Measurements from ENCODE around the gene MAN2B2.

Gene MAN2B2

DNA sequence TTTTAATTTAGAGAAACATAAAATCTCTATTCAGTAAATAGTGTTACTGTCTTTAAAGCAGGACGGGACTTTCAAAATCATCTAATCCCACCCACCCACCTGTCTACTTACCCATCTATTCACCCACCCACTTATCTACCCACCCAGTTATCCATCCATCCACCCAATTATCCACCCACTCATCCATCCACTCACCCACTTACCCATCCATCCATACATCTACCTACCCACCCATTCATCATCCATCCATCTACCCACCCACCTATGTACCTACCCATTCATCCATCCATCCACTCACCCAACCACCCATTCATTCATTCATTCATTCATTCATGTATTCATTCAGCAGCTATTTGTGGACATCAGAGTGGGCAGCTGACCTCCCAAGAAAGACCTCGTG lies 30.6 kb downstream of the MAN2B2 start:
- TF ChIP-seq, protein P1, sequence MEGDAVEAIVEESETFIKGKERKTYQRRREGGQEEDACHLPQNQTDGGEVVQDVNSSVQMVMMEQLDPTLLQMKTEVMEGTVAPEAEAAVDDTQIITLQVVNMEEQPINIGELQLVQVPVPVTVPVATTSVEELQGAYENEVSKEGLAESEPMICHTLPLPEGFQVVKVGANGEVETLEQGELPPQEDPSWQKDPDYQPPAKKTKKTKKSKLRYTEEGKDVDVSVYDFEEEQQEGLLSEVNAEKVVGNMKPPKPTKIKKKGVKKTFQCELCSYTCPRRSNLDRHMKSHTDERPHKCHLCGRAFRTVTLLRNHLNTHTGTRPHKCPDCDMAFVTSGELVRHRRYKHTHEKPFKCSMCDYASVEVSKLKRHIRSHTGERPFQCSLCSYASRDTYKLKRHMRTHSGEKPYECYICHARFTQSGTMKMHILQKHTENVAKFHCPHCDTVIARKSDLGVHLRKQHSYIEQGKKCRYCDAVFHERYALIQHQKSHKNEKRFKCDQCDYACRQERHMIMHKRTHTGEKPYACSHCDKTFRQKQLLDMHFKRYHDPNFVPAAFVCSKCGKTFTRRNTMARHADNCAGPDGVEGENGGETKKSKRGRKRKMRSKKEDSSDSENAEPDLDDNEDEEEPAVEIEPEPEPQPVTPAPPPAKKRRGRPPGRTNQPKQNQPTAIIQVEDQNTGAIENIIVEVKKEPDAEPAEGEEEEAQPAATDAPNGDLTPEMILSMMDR (IDR thresholded peaks at IDR 0.05; ENCODE audit: low read depth, low read length, missing control alignments), result no peak
- in situ Hi-C loops (cut with HindIII; ENCODE audit: low pct_ligation_motif_present, low sequenced_read_pairs), result no loop called here
- DNase-seq, result no peak
- Histone ChIP-seq H3K27ac (no peak overlapping the region), H3K27me3 (replicated peaks) (no peaks in the 10 kb centered on the region), H3K36me3 (replicated peaks) (peaks cover 13% of the 10 kb centered on the region), H3K4me3 (ENCODE audit: low read depth, low read length) (no peak overlapping the region)

- H3K27me3 ChIP-seq (replicated peaks), result no peaks in the 10 kb centered on the region
- in situ Hi-C loops (cut with HindIII; ENCODE audit: low pct_ligation_motif_present, low sequenced_read_pairs), result no loop called here
- H3K27ac ChIP-seq, result no peak overlapping the region
- no peak for DNase-seq
- TF ChIP-seq, protein P1 (IDR thresholded peaks at IDR 0.05; ENCODE audit: low read depth, low read length, missing control alignments), result no peak
- H3K36me3 ChIP-seq (replicated peaks), result peaks cover 18% of the 10 kb centered on the region
- H3K4me3 ChIP-seq (ENCODE audit: low read depth, low read length), result no peak overlapping the region
Observed at GRCh38 chr4:6606465-6607235, 31.7 kb downstream of the MAN2B2 start.

- peaks cover 18% of the 10 kb centered on the region for H3K36me3 ChIP-seq (replicated peaks)
- no peak for DNase-seq
- H3K4me3 ChIP-seq (ENCODE audit: low read depth, low read length), result no peak overlapping the region
- no peak overlapping the region for H3K27ac ChIP-seq
- H3K27me3 ChIP-seq (replicated peaks), result no peaks in the 10 kb centered on the region
- in situ Hi-C loops (cut with HindIII; ENCODE audit: low pct_ligation_motif_present, low sequenced_read_pairs), result no loop called here
- TF ChIP-seq, protein P1 (IDR thresholded peaks at IDR 0.05; ENCODE audit: low read depth, low read length, missing control alignments), result no peak
Observed at GRCh38 chr4:6607368-6608055, 32.5 kb downstream of the MAN2B2 start.

DNA sequence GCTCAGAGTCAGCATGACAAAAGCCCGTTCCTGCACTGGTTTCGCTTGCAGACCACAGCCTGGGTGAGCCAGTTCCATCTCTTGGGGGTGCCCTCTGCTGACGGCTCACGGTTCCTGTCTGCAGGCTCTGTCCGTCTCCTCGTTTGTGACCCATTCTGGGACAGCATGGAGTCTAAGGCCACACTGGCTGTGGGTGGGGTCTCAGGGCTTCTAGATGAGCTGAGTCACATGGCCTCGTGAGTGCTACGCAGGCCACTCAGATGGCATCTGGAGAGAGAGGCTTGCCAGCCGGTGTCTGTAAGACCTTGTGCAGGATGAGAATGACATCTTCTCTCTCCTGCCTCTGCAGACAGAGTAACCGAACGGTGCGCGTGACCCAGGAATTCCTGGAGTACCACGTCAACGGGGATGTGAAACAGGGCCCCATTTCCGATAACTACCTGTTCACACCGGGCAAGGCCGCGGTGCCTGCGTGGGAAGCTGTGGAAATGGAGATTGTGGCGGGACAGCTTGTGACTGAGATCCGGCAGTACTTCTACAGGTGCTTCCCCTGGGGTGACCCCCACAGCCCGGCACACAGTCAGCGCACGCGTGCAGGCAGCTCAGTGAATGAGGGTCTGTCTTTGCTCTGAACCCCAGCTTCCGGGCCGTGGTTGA lies 33.9 kb downstream of the MAN2B2 start:
- peaks cover 18% of the 10 kb centered on the region for H3K36me3 ChIP-seq (replicated peaks)
- peak; percentile 6 for DNase-seq

DNA sequence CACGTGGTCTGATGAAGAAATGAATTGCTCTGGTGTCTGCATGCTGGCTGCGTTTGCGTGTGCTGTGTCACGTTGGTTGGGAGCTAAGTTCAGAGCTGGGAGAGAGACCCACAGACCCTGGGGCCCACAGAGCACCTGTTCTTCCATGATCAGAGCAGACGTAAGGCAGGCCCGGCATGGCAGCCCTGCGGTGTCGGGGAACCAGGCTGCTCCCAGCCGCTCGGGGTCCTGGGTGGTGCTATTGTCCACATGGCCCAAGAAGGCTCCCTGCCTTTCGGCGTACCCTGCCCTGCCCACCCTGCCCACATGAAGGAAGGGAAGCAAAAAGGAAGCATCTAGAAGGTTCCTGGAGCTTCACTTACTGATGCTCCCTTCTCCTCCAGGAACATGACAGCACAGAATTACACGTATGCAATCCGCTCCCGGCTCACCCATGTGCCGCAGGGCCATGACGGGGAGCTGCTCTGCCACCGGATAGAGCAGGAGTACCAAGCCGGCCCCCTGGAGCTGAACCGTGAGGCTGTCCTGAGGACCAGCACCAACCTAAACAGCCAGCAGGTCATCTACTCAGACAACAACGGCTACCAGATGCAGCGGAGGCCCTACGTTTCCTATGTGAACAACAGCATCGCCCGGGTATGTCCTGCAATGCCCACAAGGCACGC lies 34.6 kb downstream of the MAN2B2 start:
- no peak overlapping the region for H3K27ac ChIP-seq
- H3K27me3 ChIP-seq (replicated peaks), result no peaks in the 10 kb centered on the region
- TF ChIP-seq, protein P1 (IDR thresholded peaks at IDR 0.05; ENCODE audit: low read depth, low read length, missing control alignments), result no peak
- no peak for DNase-seq
- in situ Hi-C loops (cut with HindIII; ENCODE audit: low pct_ligation_motif_present, low sequenced_read_pairs), result no loop called here
- H3K36me3 ChIP-seq (replicated peaks), result peaks cover 18% of the 10 kb centered on the region
- H3K4me3 ChIP-seq (ENCODE audit: low read depth, low read length), result no peak overlapping the region

More for the DNA sequence above, 33.9 kb downstream of the MAN2B2 start:
- TF ChIP-seq, protein P1 (IDR thresholded peaks at IDR 0.05; ENCODE audit: low read depth, low read length, missing control alignments), result peak; percentile 47
- no peak overlapping the region for H3K27ac ChIP-seq
- no peaks in the 10 kb centered on the region for H3K27me3 ChIP-seq (replicated peaks)
- no peak overlapping the region for H3K4me3 ChIP-seq (ENCODE audit: low read depth, low read length)
- in situ Hi-C loops (cut with HindIII; ENCODE audit: low pct_ligation_motif_present, low sequenced_read_pairs), result no loop called here
